Spleen (tissue), 13 donors: ENCODE measurements around the gene TRAF1. TPM values are rescaled to one million over a fixed set of nuclear protein-coding genes. Genes with fewer than 3 reads are reported as not detected.
"Not testable (repeated sequence)": the region's sequence is repeated elsewhere in the genome, so short reads cannot be mapped to it uniquely, and the experiment has no call there.

Source experiments
- DNase-seq: peaks from one replicate; pipeline ENCODE4 v3.0.0-alpha.2; 2020
- H3K27ac ChIP-seq, 8 donors: fragments of 200-600 bp; sonication (generic) in 7 of 8; 1 replicate in 4 of 8; 2 replicates in 4 of 8; pipeline versions ENCODE4 v1.5.0 to v1.8.0; 2016 to 2021; ENCODE audit warnings: inconsistent platforms in 4 of 8, mild to moderate bottlenecking in 4 of 8, moderate library complexity in 1 of 8
- H3K27me3 ChIP-seq, 7 donors: fragments of 200-600 bp; sonication (generic) in 6 of 7; replicated peaks in 1 of 7; 1 replicate in 4 of 7; 2 replicates in 3 of 7; pipeline versions ENCODE4 v1.5.0 to v1.8.0; 2016 to 2021; ENCODE audit warnings: inconsistent platforms in 3 of 7, mild to moderate bottlenecking in 1 of 7
- H3K36me3 ChIP-seq, 6 donors: fragments of 200-600 bp; sonication (generic) in 5 of 6; 1 replicate in 4 of 6; 2 replicates in 2 of 6; pipeline versions ENCODE4 v1.5.0 to v1.8.0; 2016 to 2021; ENCODE audit warnings: inconsistent platforms in 2 of 6
- H3K4me1 ChIP-seq, 6 donors: fragments of 200-600 bp; sonication (generic) in 5 of 6; 1 replicate in 3 of 6; 2 replicates in 3 of 6; pipeline versions ENCODE4 v1.5.0 to v1.8.0; 2016 to 2021; ENCODE audit warnings: inconsistent platforms in 3 of 6
- H3K4me3 ChIP-seq, 8 donors: fragments of 200-600 bp; sonication (generic) in 7 of 8; 1 replicate in 4 of 8; 2 replicates in 4 of 8; pipeline versions ENCODE4 v1.5.0 to v1.8.0; 2016 to 2021; ENCODE audit warnings: inconsistent platforms in 4 of 8, mild to moderate bottlenecking in 4 of 8, moderate library complexity in 2 of 8
- H3K9me3 ChIP-seq, 8 donors: fragments of 200-600 bp; sonication (generic) in 7 of 8; 1 replicate in 4 of 8; 2 replicates in 4 of 8; pipeline versions ENCODE4 v1.5.0 to v1.8.0; 2016 to 2021; ENCODE audit warnings: inconsistent platforms in 4 of 8
- POLR2A ChIP-seq, 3 donors: fragments of 450-650 bp; IDR thresholded peaks; one replicate each; pipeline ENCODE4 v1.5.1; 2017; ENCODE audit warnings: antibody characterized with exemption in 3 of 3, mild to moderate bottlenecking in 1 of 3
- POLR2AphosphoS5 ChIP-seq, 3 donors: sonication (generic); formaldehyde crosslinking; IDR thresholded peaks; one replicate each; pipeline ENCODE4 v1.5.1; 2017; ENCODE audit warnings: antibody characterized with exemption in 3 of 3
- WGBS, 5 donors: extraction: QIAGEN DNeasy Blood & Tissue Kit in 3 of 5; methylation state at CpG; one replicate each; pipeline versions ENCODE4 v1.1.5 to v1.1.7; 2013 to 2018; 5-methylcytosine and 5-hydroxymethylcytosine counted together
- intact Hi-C: fragments of 100-400 bp; cut with DNase I; formaldehyde crosslinking; loops from one replicate; pipeline ENCODE4 v1.15.0; 2023; ENCODE audit warnings: low total_unique reads
- long read RNA-seq, 2 donors: transcript quantifications; one replicate each; lab custom pipeline, GENCODE V29; 2026
- polyA plus RNA-seq, 3 donors: library from polyadenylated mRNA; stranded (reverse); fragments of 200-250 nt; gene quantifications; one replicate each; pipeline ENCODE4 v1.2.1, GENCODE V29; 2013
- total RNA-seq, 7 donors: library from RNA; depleted of rRNA in 3 of 7; stranded (reverse); fragments of >200 nt in 3 of 7; fragmentation: NEBNext Ultra II Directional in 4 of 7; extraction: Animal tissue kit (Norgen Biotek cat#: 25700) in 4 of 7; gene quantifications; one replicate each; pipeline versions ENCODE4 v1.1.0 to v1.2.1, GENCODE V29; 2016 to 2021
- TF ChIP-seq, protein P1 (sequence below), 11 experiments: fragments of 200-600 bp in 7 of 11; fragments of 450-650 bp in 4 of 11; sonication (generic) in 4 of 11; IDR thresholded peaks in 8 of 11; conservative IDR thresholded peaks in 3 of 11; 1 replicate in 7 of 11; 2 replicates in 4 of 11; pipeline versions ENCODE4 v1.4.0 to v1.8.0; 2016 to 2021; ENCODE audit warnings: antibody characterized with exemption in 11 of 11, inconsistent platforms in 4 of 11, mild to moderate bottlenecking in 1 of 11
- donor health status: healthy with polysubstance abuse.
- donor health status: DM: no; HTN: no; CAD: no; lungs with moderate emphysema.
- donor health status: DM: no; HTN: no; CAD: no.
- donor health status: Bipolar disorder and iron deficiency.
- donor health status: healthy.
- donor health status: DM: no; HTN: no; CAD: no.
- donor health status: DM: yes; HTN: yes; CAD: no.

TRAF1 gene
- total RNA-seq: 10 to 100 TPM; 11.9 to 29.2 (median 22.4) TPM
- polyA plus RNA-seq: 10 to 100 TPM in 2 of 3 donors, 1 to 10 TPM in 1; 8.6 to 13.0 (median 10.2) TPM
- long read RNA-seq, donor 1: 0 reads
- long read RNA-seq, donor 2: 0 reads

GRCh38 chr9:120926397-120926928 is at the start of gene TRAF1:
Gene TRAF1, minus strand, starts transcription at chr9:120926796. Its CDS starts 721 bp downstream, at chr9:120926075.
- H3K27ac ChIP-seq: peak within 1 kb of the TSS; percentile 74 to 96 (median 95)
- peak; percentile 86 for DNase-seq
- no peaks in the 10 kb centered on the region for H3K9me3 ChIP-seq
- H3K4me1 ChIP-seq: peaks cover 53 to 100% (median 83%) of the 10 kb centered on the region in 6 donors
- intact Hi-C loops: no loop called here
- H3K36me3 ChIP-seq: peaks cover 0 to 21% (median 0%) of the 10 kb centered on the region in 6 donors
- no peaks in the 10 kb centered on the region for H3K27me3 ChIP-seq
- 24 to 44% (median 30%) methylated on average over 5 to 6 of the region's 6 CpGs for WGBS, 5 donors
- peak within 1 kb of the TSS in 7 of 8 donors; percentile 1 to 82 (median 19) for H3K4me3 ChIP-seq
- TF ChIP-seq POLR2A (IDR thresholded peaks at IDR 0.05): no peak
- TF ChIP-seq, protein P1, sequence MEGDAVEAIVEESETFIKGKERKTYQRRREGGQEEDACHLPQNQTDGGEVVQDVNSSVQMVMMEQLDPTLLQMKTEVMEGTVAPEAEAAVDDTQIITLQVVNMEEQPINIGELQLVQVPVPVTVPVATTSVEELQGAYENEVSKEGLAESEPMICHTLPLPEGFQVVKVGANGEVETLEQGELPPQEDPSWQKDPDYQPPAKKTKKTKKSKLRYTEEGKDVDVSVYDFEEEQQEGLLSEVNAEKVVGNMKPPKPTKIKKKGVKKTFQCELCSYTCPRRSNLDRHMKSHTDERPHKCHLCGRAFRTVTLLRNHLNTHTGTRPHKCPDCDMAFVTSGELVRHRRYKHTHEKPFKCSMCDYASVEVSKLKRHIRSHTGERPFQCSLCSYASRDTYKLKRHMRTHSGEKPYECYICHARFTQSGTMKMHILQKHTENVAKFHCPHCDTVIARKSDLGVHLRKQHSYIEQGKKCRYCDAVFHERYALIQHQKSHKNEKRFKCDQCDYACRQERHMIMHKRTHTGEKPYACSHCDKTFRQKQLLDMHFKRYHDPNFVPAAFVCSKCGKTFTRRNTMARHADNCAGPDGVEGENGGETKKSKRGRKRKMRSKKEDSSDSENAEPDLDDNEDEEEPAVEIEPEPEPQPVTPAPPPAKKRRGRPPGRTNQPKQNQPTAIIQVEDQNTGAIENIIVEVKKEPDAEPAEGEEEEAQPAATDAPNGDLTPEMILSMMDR (IDR thresholded peaks at IDR 0.05 in 8 of 11, conservative IDR thresholded peaks at IDR 0.05 in 3 of 11): no peak
- TF ChIP-seq POLR2AphosphoS5 (IDR thresholded peaks at IDR 0.05): peak in 1 of 3 donors; percentile 27

GRCh38 chr9:120974921-120975320 is 48.3 kb upstream of the TRAF1 start:
- WGBS, 5 donors: 15 to 30% (median 23%) methylated on average over 1 of the region's 1 CpG
- DNase-seq: no peak
- intact Hi-C loops: no loop called here
- Histone ChIP-seq H3K9me3 (no peaks in the 10 kb centered on the region), H3K4me3 (no peak overlapping the region), H3K36me3 (no peaks in the 10 kb centered on the region), H3K27ac (no peak overlapping the region), H3K4me1 (peaks cover 0 to 7% (median 0%) of the 10 kb centered on the region in 6 donors), H3K27me3 (no peaks in the 10 kb centered on the region)
- TF ChIP-seq POLR2AphosphoS5 (IDR thresholded peaks at IDR 0.05): no peak
- TF ChIP-seq, protein P1 (IDR thresholded peaks at IDR 0.05 in 8 of 11, conservative IDR thresholded peaks at IDR 0.05 in 3 of 11): no peak
- no peak for TF ChIP-seq POLR2A (IDR thresholded peaks at IDR 0.05)

DNA sequence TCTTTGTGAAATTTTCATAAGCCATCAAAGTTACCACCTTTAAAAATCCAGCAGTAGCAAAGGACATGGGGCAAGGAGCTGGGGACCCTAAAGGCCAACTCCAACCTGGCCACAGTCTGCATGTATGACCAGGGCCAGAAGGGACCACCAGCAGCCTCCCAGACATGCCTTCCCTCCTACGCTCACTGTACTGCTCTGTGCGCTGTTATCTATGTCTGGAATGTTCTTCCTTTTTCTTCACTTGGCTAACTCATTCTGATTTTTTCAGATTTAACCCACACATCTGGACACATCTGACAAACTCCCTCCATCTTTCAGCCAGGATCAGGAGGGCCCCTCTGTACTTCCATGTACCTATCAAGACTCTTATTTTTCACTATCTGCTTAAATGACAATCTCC is 47.6 kb upstream of the TRAF1 start:
- Histone ChIP-seq H3K9me3 (no peaks in the 10 kb centered on the region), H3K27me3 (no peaks in the 10 kb centered on the region), H3K36me3 (no peaks in the 10 kb centered on the region), H3K27ac (no peak overlapping the region), H3K4me3 (no peak overlapping the region), H3K4me1 (peaks cover 0 to 7% (median 0%) of the 10 kb centered on the region in 6 donors)
- intact Hi-C loops: no loop called here
- TF ChIP-seq, protein P1 (IDR thresholded peaks at IDR 0.05 in 8 of 11, conservative IDR thresholded peaks at IDR 0.05 in 3 of 11): no peak
- TF ChIP-seq POLR2A (IDR thresholded peaks at IDR 0.05) (no peak), POLR2AphosphoS5 (IDR thresholded peaks at IDR 0.05) (no peak)
- 88 to 100% (median 89%) methylated on average over 2 of the region's 2 CpGs for WGBS, 5 donors
- DNase-seq: no peak

DNA sequence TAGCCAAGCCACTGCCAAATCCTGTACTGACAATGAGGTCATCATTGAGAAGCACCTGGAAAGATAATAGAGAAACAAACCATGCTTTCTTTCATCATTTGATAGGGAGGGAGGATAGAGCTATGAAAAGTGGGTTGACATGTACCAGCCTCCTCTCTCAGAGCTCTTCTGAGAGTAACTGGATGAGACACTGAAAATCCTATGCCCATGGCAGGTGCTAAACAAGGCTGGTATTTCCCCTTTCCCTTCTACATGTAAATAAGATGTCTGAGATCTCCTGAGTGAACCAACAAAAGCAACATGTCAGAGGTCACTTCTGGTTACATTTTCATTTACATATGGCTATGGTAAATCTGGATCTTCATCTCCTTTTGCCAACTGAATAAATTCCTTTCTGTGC is 45.3 kb upstream of the TRAF1 start:
- no peaks in the 10 kb centered on the region for H3K27me3 ChIP-seq
- H3K9me3 ChIP-seq: no peaks in the 10 kb centered on the region
- intact Hi-C loops: no loop called here
- no peak overlapping the region for H3K4me3 ChIP-seq
- TF ChIP-seq POLR2A (IDR thresholded peaks at IDR 0.05): no peak
- no peak for TF ChIP-seq POLR2AphosphoS5 (IDR thresholded peaks at IDR 0.05)
- DNase-seq: no peak
- H3K36me3 ChIP-seq: no peaks in the 10 kb centered on the region
- H3K27ac ChIP-seq: no peak overlapping the region
- peaks cover 0 to 7% (median 0%) of the 10 kb centered on the region in 6 donors for H3K4me1 ChIP-seq

GRCh38 chr9:120971471-120971870 is 44.9 kb upstream of the TRAF1 start:
- 91 to 98% (median 96%) methylated on average over 9 of the region's 9 CpGs for WGBS, 5 donors
- intact Hi-C loops, H3K4me1 ChIP-seq, H3K9me3 ChIP-seq, DNase-seq, H3K4me3 ChIP-seq, H3K27ac ChIP-seq, H3K36me3 ChIP-seq, H3K27me3 ChIP-seq: not testable (repeated sequence)
